Peyer's patch (tissue), 4 donors: ENCODE measurements around the gene SWT1. TPM values are rescaled to one million over a fixed set of nuclear protein-coding genes. Genes with fewer than 3 reads are reported as not detected.

Experiments
- DNase-seq, 3 donors: peaks; one replicate each; pipeline ENCODE4 v3.0.0-alpha.2; 2017 to 2019
- H3K27ac ChIP-seq, 4 donors: fragments of 200-600 bp; sonication (generic); one replicate each; pipeline ENCODE4 v1.5.1; 2016 to 2019
- H3K27me3 ChIP-seq, 2 donors: fragments of 200-600 bp; sonication (generic); one replicate each; pipeline ENCODE4 v1.5.1; 2019
- H3K36me3 ChIP-seq, 3 donors: fragments of 200-600 bp; sonication (generic); one replicate each; pipeline ENCODE4 v1.5.1; 2016 to 2019
- H3K4me1 ChIP-seq, 4 donors: fragments of 200-600 bp; sonication (generic); one replicate each; pipeline ENCODE4 v1.5.1; 2016 to 2019
- H3K4me3 ChIP-seq, 4 donors: fragments of 200-600 bp; sonication (generic); 1 replicate in 3 of 4; 2 replicates in 1 of 4; pipeline ENCODE4 v1.5.1; 2016 to 2019; ENCODE audit warnings: mild to moderate bottlenecking in 1 of 4
- H3K9me3 ChIP-seq, 4 donors: fragments of 200-600 bp; sonication (generic); one replicate each; pipeline ENCODE4 v1.5.1; 2016 to 2019; ENCODE audit warnings: mild to moderate bottlenecking in 1 of 4
- POLR2A ChIP-seq, 2 donors: fragments of 450-650 bp; IDR thresholded peaks; one replicate each; pipeline ENCODE4 v1.5.1; 2017; ENCODE audit warnings: antibody characterized with exemption in 2 of 2, mild to moderate bottlenecking in 2 of 2, moderate library complexity in 2 of 2
- small RNA-seq, 2 donors: library from RNA; depleted of rRNA; stranded (forward); fragments of <200 nt; gene quantifications; one replicate each; pipeline ENCODE3, GENCODE V24; 2016
- total RNA-seq, 4 donors: library from RNA; depleted of rRNA; stranded (reverse); fragments of >200 nt; gene quantifications; one replicate each; pipeline ENCODE4 v1.1.0, GENCODE V29; 2016
- TF ChIP-seq, protein P1 (sequence below), 6 experiments: fragments of 450-650 bp in 4 of 6; fragments of 200-600 bp in 2 of 6; sonication (generic) in 1 of 6; IDR thresholded peaks; one replicate each; pipeline ENCODE4 v1.5.1; 2017 to 2019; ENCODE audit warnings: antibody characterized with exemption in 6 of 6, mild to moderate bottlenecking in 3 of 6, moderate library complexity in 1 of 6

SWT1 gene
- total RNA-seq, 4 donors from 2014 or later = 6.0 to 21.5 (median 8.6) TPM

- Histone ChIP-seq H3K9me3 (no peaks in the 10 kb centered on the region), H3K27ac (peak overlapping the region in 2 of 4 donors; percentile 36 to 68), H3K4me3 (no peak overlapping the region), H3K36me3 (no peaks in the 10 kb centered on the region), H3K27me3 (no peaks in the 10 kb centered on the region), H3K4me1 (peaks cover 0 to 8% (median 2%) of the 10 kb centered on the region in 4 donors)
- no peak for TF ChIP-seq POLR2A (IDR thresholded peaks at IDR 0.05)
- TF ChIP-seq, protein P1, sequence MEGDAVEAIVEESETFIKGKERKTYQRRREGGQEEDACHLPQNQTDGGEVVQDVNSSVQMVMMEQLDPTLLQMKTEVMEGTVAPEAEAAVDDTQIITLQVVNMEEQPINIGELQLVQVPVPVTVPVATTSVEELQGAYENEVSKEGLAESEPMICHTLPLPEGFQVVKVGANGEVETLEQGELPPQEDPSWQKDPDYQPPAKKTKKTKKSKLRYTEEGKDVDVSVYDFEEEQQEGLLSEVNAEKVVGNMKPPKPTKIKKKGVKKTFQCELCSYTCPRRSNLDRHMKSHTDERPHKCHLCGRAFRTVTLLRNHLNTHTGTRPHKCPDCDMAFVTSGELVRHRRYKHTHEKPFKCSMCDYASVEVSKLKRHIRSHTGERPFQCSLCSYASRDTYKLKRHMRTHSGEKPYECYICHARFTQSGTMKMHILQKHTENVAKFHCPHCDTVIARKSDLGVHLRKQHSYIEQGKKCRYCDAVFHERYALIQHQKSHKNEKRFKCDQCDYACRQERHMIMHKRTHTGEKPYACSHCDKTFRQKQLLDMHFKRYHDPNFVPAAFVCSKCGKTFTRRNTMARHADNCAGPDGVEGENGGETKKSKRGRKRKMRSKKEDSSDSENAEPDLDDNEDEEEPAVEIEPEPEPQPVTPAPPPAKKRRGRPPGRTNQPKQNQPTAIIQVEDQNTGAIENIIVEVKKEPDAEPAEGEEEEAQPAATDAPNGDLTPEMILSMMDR (IDR thresholded peaks at IDR 0.05) = no peak
- peak in 2 of 3 donors; percentile 79 to 88 for DNase-seq
These were observed 182.0 kb downstream of the SWT1 start for GRCh38 chr1:185338719-185339622.

DNA sequence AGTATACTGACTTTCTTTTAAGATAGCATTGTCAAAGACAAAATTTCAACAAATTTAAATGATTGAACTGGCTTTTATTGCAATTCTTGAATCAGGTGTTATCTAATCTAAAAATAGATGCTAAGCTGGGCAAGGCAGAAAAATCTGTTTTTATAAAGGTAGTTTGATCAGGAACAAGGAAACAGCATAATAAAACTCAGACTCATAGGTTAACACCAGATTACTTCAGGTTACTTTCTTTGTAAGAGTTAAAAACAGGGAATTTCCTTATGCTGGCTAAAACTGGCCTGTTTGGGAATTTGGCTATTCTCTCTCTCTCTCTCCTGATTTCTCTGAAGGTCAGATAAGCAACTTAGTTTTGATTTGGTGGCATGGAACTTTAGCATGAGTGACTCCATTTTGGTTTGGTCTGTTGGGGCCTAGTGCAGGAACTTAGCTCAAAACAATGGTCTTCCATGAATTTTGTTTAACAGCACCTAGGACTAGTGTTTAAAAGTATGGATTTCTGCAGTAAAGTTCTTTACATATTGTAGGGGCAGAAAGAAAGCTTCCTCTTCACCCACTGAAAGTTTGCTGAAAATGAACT, 184.3 kb downstream of the SWT1 start:
- TF ChIP-seq POLR2A (IDR thresholded peaks at IDR 0.05) = no peak
- TF ChIP-seq, protein P1 (IDR thresholded peaks at IDR 0.05) = no peak
- H3K4me3 ChIP-seq = no peak overlapping the region
- peaks cover 0 to 8% (median 2%) of the 10 kb centered on the region in 4 donors for H3K4me1 ChIP-seq
- no peak for DNase-seq
- H3K9me3 ChIP-seq = no peaks in the 10 kb centered on the region
- no peak overlapping the region for H3K27ac ChIP-seq
- no peaks in the 10 kb centered on the region for H3K36me3 ChIP-seq
- no peaks in the 10 kb centered on the region for H3K27me3 ChIP-seq

Small RNA genes lying within 50 kb of the gene (small RNA-seq; reads per million reads assigned to genes)
- 0 reads per million in 2 donors for gene RF00019

Other genes with a start within 250 kb of the SWT1 start
- 10 to 100 TPM in 2 of 4 donors, 1 to 10 TPM in 2; 7.7 to 32.2 (median 9.5) TPM for gene NIBAN1, start 182.7 kb upstream of the SWT1 start, total RNA-seq
- gene RNF2, start 111.6 kb upstream of the SWT1 start, total RNA-seq = 10 to 100 TPM in 2 of 4 donors, 1 to 10 TPM in 2; 5.1 to 14.0 (median 10.6) TPM
- 10 to 100 TPM in 3 of 4 donors, 1 to 10 TPM in 1; 8.4 to 14.9 (median 13.7) TPM for gene TRMT1L, start 214 bp upstream of the SWT1 start, total RNA-seq
- 100 to 1,000 TPM in 2 of 4 donors, 10 to 100 TPM in 2; 84.8 to 248 (median 104) TPM for gene IVNS1ABP, start 160.1 kb downstream of the SWT1 start, total RNA-seq